HG03108 (cell line): ENCODE data around the gene MXRA8.
"Not testable (repeated sequence)": the region's sequence is repeated elsewhere in the genome, so short reads cannot be mapped to it uniquely, and the experiment has no call there.

ENCODE experiments used
- ATAC-seq: cut with Tn5 transposase; IDR thresholded peaks from one replicate; pipeline ENCODE4 v1.9.1; 2021; ENCODE audit warnings: moderate library complexity; ENCODE audit not compliant: unreplicated experiment

The MXRA8 gene

DNA sequence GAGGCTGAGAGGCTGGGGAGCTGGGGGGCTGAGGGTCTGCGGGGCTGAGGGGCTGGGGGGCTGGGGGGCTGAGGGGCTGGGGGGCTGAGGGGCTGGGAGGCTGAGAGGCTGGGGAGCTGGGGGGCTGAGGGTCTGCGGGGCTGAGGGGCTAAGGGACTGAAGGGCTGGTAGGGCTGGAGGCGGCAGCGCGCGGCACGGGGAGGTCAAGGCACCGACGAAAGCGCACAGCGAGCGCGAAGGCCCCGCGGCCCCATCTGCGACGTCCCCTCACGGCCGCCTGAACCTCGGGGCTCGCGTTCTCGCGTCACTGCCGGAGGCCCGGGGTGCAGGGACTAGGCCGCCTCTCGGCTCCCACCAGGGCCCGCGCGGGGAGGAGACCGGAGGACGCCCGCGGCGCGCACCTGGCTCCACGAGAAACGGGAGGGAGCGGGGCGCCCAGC, 34.3 kb downstream of the MXRA8 start:
- ATAC-seq: peak; percentile 23

DNA sequence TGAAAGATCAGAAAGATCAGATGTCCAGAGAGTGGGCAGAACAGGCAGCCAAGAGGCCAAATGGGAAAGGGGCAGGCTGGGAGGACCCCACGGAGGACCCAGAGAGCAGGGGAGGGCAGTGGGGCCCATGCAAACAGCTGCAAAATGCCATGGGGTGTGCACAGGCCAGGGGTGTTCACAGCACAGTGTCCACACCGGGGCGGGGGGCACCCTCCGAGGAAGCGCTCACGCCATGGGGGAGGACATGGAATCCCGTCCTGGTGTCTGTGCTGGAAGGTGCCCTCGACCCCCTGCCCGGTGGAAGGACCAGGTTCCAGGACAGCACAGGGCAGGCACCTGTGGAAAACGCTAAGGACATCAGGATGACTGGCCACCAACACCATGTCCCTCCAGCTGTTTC, 35.4 kb downstream of the MXRA8 start:
- no peak for ATAC-seq

DNA sequence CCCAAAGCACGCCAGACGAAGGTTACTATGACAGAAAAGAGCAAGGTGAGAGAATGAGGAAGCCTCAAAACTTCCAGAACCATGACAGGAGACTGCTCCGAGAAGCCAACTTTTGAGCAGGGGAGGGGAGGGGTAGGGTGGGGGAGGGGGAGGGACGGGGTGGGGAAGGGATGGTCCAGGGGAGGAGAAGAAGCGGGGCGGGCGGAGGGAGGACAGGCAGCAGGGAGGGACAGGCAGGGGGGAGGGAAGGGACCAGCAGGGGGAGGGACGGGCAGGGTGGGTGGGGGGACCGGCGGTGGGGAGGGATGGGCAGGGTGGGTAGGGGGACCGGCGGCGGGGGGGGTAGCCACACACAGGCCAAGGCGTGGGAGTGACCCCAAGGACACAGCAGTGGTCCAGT, 35.9 kb downstream of the MXRA8 start:
- ATAC-seq: no peak

DNA sequence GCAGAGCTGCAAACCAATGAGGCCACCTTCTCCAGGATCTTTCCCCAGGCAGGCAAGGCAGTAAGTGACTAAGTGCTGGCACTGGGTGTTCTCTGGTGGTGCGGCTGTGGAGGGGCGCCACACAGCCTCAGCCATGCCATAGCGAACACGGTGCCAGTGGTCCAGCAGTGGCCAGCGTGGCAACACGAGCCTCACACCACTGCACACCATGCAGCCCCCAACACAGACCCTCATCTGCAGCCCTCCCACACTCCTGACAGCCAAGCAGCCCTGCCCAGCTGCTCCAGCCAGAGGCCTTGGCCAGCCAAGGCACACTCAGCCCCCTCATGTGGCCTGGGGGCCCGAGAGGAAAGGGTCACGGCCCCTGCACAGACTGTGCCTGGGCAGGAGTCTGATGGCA, 36.9 kb downstream of the MXRA8 start:
- no peak for ATAC-seq

DNA sequence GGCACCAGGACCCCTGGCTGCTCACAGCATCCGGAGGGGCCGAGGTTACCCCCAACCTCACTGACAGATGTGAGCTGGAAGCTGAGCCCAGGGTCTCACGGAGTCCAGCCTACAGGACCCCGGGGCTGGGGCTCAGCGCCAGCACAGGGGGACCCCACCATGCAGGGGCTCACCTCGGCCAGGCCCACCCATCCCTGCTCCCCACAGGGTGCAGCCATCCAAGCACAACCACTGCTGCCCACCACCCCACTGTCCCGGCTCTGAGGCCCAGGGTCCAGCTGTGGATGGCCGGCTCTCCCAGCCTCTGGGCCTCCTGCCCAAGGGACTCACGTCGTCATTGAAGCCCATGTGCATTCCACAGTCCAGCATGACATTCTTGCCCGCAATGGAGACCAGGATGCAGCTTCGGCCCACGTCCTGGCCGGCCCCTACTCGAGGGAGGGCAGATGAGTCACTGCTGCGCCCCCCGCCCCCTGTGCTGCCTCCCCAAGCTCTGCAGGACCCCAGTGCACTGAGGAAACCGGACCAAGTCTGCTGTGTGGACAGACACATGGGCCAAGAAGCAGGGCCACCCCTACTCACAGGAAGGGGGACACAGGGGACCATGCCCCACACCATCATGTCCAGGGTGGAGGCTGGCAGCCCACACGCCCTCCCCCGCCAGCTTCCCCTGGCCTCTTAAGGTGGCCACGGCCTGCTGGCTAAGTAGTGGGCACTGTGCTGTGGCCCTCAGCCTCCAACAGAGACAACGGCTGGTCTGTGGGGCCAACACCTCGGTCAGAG, 37.5 kb downstream of the MXRA8 start:
- no peak for ATAC-seq

DNA sequence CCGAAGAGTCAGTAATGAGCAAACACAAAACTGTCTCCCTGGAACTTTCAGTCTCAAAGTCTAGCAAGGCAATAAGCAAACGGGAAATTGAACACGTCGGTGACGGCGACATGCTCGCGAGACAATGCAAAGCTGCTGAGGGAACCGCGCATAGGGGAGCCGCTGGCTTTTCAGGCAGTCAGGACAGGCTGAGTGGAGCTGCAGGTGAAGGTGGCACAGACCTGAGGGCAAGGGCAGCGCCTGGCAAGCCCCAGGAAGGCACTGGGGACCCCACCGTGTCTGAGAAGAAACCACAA, 38.8 kb downstream of the MXRA8 start:
- ATAC-seq: no peak

DNA sequence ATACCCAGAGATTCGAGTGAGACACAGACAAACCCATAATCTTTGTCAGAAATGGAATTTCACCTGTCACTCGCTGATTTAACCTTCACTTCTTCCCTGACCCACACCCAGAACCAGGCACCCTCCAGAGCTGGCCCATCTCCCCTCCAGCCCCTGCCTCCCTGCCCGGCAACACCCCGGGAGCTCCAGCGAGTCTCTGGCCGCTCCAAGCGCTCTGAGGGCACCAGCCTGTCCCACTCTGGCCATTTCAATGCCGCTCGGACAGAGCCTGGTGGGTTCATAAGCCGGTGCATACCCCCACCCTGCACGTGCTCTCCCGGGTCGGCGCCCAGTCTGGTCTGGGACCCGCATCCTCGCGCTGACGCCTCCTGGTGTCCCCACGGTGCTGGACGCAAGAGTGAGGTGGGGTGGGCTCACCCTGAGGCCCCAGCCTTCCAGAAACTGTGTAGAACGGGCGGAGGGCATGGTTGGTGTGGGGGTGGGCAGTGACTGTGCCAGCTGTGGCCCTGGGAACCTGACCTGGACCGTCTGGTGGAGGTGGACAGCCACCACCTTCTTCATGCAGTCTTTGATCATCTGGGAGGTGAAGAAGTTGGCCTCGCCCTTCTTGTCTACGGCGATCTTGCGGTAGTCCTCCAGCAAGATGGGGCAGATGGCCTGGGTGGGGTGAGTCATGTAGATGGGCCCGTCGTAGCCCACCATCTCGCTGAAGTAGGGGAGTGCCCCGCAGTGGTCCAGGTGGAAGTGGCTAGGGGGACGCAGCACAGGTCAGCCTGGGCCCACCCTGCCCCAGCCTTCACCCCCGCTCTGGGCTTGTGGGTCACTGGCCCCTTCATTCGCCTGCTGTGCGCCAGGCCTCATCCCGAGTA, 39.3 kb downstream of the MXRA8 start:
- ATAC-seq: no peak

DNA sequence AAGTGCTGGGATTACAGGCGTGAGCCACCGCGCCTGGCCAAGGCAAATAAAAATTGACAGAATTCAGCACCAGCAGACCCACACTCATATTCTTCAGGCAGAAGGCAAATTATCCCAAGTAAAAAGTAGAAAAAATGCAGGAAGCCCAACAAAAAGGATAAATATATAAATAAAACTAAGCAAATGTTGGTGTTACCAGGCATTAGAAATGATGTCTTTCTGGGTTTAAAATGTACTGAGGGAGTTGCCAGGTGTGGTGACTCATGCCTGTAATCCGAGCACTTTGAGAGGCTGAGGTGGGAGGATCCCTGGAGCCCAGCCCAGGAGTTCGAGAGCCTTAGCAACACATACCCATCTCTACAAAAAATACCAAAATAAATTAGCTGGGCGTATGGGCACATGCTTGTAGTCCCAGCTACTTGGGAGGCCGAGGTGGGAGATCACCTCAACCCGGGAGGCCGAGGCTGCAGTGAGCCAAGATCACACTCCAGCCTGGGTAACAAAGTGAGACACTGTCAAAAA, 40.2 kb downstream of the MXRA8 start:
- no peak for ATAC-seq

DNA sequence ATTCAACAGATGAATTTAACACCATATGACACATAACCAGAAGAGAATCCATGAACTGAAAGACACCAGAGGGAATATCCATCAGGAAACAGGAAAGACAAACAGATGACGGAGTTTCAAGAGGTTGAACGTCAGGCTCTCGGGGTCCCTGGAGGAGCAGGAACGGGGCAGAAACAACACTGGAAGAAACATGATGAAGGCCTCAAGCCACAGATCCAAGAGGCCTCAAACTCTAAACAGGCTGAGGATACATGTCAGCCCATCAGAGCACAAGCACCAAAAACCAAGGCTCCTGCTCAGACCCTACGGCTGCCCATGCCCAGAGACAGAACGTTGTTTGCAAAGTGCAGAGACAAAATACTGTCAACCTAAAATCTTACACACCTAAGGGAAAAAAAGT, 40.9 kb downstream of the MXRA8 start:
- no peak for ATAC-seq

DNA sequence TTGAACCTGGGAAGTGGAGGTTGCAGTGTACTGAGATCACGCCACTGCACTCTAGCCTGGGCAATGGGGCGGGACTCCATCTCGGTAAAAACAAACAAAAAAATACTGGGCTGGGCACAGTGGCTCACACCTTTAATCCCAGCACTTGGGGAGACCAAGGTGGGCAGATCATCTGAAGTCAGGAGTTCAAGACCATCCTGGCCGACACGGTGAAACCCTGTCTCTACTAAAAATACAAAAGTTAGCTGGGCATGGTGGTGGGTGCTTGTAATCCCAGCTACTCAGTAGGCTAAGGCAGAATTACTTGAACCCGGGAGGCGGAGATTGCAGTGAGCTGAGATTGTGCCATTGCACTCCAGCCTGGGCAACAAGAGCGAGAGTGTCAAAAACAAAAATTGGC, 42.2 kb downstream of the MXRA8 start:
- not testable (repeated sequence) for ATAC-seq

DNA sequence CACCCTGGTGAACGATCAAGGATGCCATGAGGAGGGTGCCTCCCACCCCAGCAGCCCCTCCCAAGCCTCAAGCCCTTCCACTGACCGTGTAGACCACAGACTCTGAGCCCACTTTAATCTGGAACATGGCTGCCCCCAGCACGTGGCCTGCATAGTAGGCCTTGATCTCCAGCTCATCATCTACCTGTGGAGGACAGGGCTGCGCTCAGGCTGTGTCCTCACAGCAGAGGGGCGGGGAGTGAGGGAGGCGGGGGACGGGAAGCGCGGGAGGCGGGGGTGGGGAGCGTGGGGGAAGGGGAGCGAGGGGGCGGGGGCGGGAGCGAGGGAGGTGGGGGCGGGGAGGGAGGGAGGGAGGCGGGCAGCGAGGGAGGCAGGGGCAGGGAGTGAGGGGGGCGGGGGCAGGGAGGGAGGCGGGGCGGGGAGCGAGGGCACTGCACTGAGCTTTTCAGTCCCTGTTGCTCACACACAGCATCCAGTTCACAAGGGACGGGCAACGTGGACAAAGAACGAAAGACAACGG, 42.9 kb downstream of the MXRA8 start:
- no peak for ATAC-seq

DNA sequence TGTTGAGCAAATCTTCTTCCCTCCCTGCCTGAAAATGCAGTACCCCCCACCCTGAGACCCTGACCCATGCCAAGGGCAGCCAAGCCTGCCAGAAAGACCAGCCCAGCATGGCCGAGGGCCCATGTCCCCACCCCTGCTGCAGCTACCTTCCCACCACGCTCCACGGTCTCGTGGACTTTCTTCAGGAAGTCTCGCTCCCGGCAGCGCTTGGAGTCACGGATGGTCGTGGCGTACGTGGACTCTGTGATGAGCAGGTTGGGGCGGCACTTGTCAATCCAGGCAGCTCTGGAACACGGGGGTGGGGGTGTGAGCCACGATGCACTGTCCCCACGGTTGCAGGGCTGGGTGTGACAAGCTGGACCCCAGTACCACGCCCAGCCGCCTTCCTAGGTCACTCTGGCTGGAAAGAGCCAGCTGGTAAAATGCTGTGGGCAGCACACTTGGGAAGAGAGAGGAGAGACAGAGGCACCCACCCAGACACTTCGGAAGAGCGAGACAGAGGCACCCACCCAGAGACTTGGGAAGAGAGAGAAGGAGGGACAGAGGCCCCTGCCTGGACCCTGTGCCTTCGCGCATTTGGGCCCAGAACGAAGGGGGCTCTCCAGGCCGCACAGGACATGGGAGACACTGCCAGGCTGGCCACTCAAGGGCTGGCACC, 43.5 kb downstream of the MXRA8 start:
- no peak for ATAC-seq

DNA sequence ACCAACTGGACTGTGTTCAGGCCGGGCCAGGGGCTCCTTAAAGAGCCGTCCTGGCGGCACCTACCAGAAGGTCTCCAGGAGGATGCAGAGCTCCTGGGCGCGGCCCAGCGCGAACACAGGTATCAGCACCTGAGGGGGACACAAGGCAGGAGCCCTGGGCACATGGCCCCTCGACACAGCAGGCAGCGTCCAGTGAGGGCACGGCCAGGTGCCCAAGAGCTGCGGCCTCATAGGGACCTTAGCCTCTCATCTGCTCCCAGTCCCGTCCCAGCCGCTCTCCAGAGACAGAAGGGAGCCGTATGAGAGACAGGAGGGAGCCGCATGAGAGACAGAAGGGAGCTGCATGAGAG, 44.1 kb downstream of the MXRA8 start:
- no peak for ATAC-seq

DNA sequence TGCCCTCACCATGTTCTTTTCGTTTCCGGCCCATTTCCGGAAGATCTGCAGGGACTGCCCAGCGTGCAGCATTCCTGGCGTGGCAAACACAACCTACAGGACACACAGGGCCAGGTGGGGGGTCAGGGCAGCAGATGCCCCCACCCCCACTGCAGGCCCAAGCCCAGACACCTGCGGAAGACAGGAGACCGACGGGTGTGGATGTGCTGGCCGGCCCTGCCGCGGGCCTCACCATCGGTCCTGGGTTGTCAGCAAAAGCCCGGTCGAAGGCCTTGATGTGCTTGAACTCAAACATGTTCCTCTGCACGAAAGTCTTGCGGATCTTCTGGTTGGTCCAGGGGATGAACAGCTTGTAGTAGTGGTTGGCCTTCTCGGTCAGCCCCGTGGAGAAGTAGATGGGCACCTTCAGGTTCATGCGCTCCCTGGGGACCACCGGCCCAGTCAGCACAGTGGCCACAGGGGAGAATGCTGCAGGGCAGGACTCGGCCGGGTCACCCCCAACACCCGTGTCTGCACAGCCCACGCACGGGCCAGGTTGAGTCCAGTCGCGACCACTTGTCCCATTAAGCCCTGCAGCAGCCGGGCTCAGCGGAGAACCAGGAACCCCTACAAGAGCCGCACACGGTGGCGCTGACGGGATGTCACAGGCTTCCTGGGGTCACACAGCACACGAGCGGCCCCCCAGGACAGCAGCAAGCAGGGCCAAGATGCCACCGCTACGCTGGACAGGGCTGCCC, 44.7 kb downstream of the MXRA8 start:
- ATAC-seq: no peak

DNA sequence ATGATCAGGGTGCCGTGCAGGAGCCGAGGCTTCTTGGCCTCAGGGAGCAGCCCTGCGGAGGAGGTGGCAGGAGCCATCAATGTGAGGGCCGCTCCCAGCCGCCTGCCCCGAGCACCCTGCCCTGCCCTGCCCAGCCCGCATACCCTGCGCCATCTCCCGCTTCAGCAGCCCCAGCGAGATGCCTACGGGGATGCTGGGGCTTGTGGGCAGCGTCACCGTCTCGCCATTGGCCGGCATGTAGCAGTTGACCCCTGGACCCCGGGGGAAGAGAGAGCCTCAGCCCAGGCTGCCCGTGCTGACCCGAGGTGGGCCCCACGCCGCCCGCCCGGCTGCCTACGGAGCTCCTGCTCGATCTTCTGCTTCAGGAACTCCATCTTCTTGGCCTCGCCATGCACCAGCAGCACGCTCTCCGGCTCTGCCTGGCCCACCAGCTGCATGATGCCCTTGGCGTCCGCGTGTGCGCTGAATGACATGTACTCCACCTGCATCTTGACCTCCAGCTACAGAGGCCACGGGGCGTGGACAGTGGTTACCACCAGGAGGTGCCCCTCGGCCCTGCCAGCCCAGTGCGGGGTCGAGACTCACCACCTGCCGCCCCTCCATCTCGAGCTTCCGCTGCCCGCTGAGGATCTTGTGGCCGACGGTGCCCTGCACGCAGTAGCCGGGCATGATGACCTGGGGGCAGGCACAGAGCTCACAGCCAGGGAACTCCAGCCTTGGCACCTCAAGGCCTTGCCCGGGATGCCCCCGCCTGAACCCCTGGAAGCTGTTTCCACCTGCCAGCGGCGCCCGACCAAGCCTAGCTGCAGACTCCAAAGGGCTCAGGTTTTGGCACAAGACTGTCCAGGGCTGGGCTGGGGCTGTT, 45.7 kb downstream of the MXRA8 start:
- ATAC-seq: no peak

DNA sequence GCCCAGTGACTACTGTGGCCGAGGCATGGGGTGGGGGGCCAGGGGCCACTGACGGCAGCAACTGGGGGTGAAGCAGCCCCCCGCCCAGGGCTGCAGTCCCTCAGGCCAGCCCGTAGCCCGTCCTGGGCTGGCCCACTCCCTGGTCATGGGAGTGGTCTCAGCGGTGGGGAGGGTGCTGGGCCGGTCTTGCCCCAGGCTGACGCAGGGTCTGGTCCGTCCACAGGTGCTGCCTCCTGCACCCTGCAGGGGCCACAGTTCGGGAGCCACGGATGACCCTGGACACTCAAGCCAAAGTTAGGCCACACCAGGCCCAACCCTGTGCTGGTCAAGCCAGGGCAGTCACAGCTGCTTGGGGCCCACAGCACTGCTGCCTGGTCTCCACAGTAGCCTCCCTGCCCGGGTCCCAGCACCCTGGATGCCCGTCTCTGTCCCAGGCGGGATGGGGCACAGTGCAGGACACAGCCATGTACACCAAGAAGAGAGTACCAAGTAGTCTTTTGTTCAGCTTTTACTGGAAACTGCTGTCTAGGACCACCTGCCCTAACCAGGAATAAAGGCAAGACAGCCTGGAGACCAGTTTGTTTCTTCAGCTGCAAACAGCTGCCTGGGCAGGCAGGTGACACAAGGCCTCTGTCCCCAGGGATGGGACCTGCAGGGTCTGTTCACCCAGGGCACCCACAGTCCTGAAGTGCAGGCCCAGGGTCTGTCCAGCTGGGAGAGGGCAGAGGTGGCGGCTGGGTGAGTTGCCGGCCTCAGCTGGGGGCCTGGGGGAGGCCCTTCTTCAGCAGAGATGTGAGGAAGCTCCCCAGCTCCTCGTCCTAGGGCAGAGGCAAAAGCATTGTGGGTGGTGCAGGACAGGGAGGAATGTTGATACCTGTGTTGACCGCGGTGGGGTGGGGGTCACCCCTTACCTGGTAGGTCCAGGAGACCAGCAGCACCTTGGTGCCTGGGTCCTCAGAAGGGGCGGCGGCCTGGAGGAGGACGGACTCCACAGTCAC, 46.9 kb downstream of the MXRA8 start:
- ATAC-seq: no peak

DNA sequence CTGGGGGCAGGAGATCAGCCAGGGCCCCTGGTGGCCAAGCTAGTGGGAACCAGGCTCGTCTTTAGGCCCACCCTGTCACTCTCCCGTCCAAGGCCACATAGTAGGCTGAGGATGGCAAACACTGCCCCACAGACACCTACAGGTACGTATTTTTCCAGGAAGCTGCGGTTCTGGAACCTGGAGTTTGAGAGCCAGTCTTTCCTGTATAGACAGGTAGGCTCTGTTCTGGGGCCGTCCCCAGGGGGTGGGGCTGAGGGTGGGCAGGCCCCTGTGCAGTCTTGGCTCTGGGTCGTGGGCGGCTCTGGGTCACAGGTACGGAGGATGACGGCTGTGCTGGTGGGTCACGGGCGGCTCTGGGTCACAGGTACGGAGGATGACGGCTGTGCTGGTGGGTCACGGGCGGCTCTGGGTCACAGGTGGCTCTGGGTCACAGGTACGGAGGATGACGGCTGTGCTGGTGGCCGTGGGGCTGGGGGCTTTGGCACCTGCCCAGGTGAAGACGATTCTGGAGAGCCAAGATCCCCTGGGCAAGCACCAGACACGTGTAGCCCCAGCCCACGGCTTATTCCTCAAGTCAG, 47.8 kb downstream of the MXRA8 start:
- no peak for ATAC-seq

DNA sequence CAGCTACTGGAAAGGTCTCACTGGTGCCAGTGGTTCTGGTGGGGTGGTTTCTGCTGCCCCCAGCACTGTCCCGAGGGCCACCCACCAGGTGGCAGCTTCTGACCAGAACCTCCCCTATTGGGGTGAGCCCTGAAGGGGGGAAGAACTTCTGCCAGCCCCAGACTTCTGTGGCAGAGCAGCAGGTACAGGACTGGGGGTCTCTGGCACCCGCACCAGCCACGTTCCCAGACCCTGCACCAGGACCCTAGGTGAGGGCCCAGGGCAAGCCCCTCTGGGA, 48.3 kb downstream of the MXRA8 start:
- ATAC-seq: no peak
